AG09319 (cell line): ENCODE results near the gene SLC2A9.
"Not testable (repeated sequence)": the region's sequence is repeated elsewhere in the genome, so short reads cannot be mapped to it uniquely, and the experiment has no call there.

Experiments used
- DNase-seq: peaks from one replicate; pipeline ENCODE4 v3.0.0-alpha.2; 2010; ENCODE audit warnings: low read depth; ENCODE audit errors: extremely low read depth
- TF ChIP-seq, protein P1 (sequence below): IDR thresholded peaks from 2 replicates; pipeline ENCODE4 v1.5.1; 2011; ENCODE audit warnings: low read depth, mild to moderate bottlenecking, inconsistent platforms, low read length, moderate library complexity

Gene SLC2A9

DNA sequence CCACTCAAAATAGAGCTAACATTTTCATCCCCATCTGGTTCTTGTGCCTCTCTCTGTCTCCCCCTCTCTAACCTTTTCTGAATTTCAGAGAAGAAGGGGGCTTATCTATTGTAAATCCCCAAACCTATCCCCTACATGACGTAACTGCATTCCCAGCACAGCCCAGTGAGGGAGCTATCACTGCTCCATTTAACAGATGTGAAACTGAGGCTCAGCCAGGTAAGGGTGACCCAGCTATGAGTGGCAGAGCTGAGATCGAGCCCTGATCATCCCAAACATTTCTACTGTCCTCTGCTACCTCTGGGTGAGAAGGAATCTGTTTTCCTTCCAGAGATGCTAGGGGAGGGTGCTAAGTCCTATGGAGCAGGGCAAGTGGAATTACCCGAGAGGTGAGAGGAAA, 107.5 kb downstream of the SLC2A9 start:
- TF ChIP-seq, protein P1, sequence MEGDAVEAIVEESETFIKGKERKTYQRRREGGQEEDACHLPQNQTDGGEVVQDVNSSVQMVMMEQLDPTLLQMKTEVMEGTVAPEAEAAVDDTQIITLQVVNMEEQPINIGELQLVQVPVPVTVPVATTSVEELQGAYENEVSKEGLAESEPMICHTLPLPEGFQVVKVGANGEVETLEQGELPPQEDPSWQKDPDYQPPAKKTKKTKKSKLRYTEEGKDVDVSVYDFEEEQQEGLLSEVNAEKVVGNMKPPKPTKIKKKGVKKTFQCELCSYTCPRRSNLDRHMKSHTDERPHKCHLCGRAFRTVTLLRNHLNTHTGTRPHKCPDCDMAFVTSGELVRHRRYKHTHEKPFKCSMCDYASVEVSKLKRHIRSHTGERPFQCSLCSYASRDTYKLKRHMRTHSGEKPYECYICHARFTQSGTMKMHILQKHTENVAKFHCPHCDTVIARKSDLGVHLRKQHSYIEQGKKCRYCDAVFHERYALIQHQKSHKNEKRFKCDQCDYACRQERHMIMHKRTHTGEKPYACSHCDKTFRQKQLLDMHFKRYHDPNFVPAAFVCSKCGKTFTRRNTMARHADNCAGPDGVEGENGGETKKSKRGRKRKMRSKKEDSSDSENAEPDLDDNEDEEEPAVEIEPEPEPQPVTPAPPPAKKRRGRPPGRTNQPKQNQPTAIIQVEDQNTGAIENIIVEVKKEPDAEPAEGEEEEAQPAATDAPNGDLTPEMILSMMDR = no peak
- DNase-seq = no peak

DNA sequence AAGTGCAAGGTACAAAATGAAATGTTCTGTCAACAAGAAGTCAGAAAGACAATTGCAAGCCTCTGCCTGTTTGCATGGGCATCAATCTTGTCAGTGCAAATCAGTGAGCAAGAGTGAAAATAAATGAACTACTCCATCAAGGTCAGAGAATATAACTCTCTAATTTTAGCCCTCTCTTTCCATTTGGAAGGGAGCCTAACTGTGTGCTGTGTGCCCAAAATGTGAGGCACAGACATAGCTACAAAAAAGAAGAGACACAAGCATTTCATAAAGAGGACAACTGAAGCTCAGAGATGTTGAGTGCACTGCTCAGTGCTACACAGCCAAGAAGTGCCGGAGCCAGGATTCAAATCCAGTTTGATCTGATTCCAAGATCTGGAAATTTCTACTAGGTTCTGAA, 114.3 kb downstream of the SLC2A9 start:
- TF ChIP-seq, protein P1 = no peak
- DNase-seq = no peak

DNA sequence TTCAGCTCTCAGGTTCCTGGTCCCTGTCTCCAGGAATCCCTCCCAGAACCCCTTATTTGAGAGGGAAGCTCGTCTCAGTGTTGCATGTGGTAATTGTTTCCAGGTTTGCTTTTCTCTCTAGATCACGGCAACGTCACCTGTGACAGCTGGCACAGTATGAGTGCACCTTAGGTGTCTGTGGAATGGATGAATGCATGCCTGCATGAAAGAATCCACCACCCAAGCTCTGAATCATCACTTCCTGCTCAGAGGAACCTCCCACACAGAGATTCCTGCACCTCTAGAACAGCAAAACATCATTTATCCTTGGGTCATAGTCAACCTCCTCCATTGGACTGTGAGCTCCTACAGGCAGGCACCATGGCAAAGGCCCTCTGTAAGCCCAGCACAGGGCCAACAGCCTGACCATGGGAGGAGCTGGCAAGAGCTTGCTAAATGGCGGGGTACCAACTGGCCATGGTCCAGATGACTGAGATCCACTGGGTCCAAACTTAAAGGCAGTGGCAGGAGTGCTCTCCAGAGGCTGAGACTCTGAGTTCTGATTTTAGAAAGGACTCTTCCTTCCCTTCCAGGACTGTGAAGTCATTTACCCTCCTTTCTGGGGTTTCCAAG, 116.2 kb downstream of the SLC2A9 start:
- TF ChIP-seq, protein P1 = no peak
- no peak for DNase-seq

DNA sequence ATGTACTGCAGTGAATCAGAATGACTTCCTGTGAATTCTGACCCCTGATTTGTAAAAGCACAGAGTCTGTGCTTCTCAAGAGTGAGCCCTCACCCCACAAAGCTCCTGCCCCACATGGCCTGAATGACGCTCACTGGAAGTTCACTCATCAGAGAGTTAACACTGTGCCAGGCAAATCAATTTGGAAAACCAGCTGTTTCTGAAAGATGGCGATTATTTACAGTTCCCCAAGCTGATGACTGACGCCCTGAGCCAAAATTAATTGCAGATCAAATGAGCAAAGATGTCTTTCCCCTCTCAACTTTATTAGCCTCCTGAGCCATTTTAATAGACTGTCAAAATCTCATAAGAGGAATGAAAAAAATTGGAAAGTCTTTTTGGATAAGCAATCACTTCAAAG, 118.0 kb downstream of the SLC2A9 start:
- TF ChIP-seq, protein P1 = no peak
- DNase-seq = no peak

DNA sequence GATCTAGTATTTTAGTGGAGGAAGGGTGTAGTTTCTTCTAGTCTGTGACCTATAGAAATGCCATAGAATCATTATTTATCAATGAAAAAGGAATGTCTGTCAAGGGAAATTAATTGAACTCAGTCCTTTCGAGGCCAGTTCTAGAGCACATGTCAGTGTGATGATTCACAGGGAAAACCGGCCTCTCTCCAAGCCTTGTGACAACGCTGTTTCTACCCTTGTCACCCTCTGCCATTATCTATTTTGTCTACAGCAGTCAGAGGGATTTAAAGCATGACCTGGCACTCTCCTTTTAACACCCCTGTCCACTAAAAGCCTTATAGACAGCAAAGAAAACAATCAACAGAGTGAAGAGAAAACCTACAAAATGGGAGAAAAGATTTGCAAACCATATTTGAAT, 120.0 kb downstream of the SLC2A9 start:
- TF ChIP-seq, protein P1 = no peak
- no peak for DNase-seq

DNA sequence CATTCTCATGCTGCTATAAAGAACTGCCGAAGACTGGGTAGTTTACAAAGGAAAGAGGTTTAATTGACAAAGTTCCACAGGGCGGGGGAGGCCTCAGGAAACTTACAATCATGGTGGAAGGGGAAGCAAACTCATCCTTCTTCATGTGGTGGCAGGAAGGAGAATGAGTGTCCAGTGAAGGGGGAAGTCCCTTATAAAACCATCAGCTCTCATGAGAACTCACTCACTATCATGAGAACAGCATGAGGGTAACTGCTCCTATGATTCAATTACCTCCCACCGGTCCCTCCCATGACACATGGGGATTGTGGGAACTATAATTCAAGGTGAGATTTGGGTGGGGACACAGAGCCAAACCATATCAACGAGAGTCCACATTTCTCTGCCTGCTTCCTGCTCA, 120.7 kb downstream of the SLC2A9 start:
- DNase-seq = not testable (repeated sequence)

DNA sequence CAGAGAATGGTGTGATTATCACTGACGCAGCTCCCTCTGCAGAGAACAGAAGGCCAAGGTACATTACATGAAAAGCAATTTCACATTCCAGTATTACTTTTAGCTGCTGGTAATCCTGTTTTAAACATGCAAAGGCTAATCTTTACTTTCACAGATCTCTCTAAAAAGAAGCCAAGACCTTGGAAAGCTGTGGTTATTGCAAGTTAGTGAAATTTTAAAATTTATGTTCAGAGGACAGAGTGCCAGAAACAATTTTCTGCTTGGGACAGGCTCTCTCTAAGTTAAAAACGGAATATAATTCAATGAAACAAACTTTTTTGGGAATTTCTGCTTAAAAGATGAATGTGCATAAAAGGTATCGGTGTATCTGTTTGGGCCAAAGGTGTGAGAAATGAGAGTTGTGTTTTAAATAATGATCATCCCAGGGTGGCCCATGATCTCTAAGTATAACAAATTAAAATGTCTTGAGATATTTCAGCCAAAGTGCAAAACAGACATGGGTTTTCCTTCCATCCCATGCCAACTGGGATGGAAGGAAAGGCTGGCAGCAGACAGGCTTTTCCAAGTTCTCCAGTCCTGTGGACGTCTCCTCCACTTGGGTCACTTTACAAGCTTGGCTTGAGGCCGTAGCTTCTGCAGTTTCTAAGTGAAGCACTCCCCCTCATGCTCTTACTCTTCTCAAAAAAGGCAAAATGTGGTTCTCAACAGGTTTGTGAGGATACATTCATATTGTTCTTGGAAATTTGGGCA, 121.8 kb downstream of the SLC2A9 start:
- DNase-seq = no peak
- TF ChIP-seq, protein P1 = no peak
